HG03196 (cell line): ENCODE results near the gene COL4A2.
"Not testable (repeated sequence)": the region's sequence is repeated elsewhere in the genome, so short reads cannot be mapped to it uniquely, and the experiment has no call there.

Experiments used
- ATAC-seq: cut with Tn5 transposase; IDR thresholded peaks from one replicate; pipeline ENCODE4 v1.9.1; 2021; ENCODE audit not compliant: unreplicated experiment

COL4A2 gene

DNA sequence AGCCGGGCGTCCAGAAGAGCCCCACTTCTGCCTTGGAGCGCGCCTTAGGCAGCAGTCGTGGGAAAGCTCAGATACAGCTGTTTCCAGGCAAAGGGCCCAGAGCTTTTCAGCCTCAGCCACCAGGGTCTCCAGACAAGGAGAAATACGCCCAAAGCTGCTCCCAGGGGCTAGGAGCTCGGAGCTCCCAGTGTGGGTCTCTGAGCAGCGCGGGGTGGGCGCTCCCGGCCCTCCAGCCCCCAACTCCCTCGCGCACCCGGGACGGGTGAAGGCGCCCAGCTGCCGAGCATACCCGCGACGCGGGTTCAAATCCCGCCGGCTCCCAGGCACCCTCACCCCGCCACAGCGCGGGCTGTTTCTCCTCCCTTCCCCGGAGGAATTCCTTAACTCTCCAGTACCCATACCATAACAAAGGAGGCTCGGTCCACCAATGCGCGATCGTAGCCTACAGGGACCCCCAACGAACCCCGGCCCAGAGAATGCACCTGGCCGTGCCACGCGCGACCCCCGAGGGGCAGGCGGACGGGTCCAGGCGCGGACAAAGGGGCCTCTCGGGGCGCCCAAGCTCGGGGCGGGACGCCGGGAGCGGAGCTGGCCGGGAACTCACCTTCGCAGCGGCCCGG lies 634 bp upstream of the COL4A2 start:
- no peak for ATAC-seq

DNA sequence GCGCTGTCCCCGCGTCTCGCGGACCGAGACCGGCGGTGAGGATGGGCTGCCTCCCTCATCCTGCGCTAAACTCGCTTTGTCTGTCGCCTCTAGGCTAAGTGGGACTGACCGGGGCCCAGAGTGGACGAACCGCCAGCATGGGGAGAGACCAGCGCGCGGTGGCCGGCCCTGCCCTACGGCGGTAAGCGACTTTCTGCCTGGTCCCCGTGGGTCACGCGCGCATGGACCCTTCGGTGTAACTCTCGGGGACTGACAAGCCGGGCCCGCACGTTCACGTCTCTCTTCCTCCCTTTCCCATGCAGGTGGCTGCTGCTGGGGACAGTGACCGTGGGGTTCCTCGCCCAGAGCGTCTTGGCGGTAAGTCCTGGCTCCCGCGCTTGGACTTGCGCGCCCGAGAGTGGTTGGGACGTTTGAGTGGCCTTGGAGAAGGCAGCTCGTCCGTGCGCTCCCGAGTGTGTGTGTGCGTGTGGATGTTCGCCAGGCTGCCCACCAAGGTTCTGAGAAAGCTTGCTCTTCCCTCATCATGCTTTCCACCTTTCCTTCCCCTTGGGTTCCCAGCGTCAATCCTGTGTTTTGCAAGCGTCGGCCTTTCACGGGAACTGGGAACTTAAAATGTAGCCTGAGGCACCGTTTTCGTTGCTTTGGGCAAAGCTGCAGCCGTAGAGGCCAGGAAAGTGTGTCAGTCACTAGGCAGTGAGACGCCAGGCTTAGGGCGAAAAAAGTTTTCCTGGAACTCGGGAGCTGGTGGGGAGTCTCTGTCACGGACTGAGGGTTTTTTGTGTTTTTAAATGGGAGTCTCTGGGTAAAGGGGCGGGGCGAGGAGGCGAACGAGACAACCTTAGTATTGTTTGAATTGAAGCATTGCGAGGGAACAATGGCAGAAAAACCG lies 927 bp downstream of the COL4A2 start:
- ATAC-seq: no peak

DNA sequence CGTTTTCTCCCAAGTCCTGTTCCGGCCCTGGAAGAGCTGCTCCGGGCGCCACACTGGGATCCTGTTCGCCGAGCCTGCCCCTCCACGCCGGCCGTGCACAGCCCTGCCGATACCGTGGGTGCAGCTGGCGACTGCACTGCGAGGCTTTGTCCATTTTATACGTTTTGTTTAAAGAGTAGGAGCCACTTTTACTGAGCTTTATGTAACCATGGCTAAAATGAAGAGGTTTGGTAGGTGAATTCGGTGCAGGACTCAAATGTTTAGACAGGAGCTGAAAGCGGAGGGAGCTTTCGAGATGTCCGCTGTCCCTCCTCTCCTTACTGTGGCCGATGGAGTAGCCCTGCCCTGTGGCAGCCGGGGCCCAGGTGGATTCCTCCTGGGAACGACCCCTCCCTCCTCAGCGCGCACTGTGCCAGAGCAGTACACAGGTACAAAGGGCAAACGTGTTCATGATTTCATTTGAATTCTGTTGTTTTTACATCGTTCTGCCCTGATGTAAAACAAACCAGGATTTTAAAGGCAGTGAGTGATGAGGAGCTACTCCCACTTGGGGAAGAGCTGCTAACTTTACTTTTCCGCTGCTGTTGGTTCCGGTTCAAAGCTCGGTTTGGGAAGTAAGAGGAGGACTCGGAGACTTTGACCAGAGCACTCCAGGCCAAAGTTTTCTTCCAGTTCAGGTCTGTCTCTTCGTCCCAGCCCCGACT lies 1.7 kb downstream of the COL4A2 start:
- no peak for ATAC-seq

DNA sequence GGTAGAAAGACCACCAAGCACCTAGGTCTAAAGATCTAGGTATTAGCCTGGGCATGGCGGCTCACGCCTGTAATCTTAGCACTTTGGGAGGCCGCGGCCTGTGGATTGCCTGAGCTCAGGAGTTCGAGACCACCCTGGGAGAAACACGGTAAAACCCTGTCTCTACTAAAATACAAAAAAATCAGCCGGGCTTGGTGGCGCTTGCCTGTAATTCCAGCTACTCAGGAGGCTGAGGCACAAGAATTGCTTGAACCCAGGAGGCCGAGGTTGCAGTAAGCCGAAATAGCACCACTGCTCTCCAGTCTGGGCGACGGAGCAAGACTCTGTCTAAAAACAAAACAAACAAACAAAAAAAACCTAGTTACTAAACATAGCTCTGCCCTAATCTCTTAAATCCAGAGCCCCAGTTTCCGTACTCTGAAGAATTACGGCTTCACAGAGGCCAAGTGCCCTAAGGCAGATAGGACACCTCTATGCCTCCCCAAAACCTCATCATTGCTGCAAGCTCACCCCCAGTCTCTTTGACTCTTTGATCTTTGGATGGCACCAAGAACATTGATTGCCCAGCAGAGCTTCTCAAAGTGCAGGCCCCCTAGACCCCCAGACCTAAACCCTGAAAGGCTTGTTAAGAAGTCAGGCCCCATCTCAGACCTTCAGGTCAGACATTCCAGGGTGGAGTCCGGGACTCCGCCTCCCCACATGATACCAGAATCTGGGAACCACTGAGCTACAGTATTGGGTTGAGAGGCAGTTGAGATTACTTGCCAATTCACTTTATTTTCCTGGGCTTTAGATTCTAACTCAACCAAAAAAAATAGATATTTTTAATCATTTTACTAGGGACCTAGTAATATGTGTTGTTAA lies 2.8 kb downstream of the COL4A2 start:
- ATAC-seq: no peak

DNA sequence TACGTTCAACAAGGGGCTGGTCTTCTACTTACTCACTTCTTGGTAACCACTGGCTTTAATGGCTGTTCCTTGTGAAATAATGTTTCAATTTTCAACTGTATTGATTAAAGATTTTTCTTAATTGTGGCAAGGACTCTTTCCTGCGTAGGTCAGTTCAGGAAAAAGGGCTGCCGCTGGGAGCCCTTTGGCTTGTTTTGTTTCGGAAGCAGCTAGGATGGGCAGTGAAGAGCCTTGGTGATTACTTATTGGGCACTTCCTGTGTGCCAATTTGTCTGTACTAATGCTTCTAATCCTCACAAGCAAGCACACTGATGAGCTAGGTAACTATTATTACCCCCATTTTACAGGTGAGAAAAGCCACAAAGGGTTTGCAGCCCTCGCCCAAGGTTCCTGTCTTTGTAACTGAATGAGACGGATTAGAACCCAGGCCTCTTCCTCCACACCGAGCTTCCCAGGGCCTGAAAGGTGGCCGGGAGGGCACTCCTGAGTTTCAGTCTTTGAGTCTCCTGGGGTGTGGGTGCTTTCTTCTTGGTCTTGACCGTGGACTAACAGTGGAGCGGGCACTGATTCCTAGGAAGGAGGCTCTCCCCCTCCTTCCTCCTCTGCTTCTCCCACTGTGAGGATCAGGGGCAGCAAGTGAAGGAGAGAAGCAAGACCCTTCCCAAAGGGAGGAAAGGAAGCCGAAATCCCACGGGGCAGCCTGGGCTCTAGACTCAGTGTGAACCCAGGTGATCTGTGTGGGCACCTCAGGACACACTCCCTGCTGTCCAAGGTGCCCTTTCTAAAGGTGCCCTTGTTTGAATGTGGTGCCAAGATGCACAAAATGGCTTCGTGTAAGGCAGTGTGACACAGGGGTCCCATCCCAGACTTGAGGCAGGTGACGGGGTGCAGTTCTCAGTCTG lies 3.7 kb downstream of the COL4A2 start:
- ATAC-seq: no peak

DNA sequence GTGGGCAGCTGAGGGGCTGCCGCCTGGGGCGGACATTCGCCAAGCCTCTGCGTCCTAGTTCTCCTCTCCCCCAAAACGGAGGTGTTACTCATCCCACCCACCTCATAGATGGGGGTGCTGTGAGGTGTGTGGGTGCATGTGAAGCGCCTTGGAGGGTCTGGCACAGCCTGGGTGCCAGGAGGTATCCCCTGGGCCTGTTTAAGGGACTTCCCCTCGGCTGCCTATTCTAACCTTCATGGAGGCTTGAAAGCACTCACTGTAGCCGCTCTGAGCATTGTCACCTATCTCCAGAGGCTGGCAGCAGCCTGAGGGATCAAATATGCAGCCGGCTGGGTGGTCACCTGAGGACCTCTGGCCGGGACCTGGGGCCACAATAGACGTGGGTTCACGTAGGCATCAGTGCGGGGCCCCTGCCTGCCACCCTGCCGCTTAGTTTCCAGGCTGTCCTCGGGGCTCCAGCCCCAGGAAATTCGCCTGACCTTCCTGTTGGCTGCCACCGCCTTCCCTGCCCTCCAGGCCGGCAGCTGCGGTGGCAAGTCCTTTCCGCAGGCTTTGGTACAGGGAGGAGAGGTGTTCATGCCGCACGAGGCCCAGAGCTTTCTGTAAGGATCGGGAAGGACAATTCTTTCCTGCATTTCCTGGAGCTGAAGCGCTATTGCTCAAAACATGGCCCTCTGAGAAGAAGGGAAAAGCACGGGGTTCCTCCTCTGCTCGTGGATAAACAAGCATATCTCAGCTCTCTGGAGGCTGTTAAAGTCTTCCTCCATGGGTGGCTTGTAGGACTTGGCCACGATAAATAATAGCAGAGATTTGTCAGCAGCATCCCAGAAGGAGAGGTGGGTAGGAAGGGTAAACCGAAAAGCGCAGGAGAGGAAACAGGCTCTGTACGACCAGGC lies 4.6 kb downstream of the COL4A2 start:
- ATAC-seq: no peak

DNA sequence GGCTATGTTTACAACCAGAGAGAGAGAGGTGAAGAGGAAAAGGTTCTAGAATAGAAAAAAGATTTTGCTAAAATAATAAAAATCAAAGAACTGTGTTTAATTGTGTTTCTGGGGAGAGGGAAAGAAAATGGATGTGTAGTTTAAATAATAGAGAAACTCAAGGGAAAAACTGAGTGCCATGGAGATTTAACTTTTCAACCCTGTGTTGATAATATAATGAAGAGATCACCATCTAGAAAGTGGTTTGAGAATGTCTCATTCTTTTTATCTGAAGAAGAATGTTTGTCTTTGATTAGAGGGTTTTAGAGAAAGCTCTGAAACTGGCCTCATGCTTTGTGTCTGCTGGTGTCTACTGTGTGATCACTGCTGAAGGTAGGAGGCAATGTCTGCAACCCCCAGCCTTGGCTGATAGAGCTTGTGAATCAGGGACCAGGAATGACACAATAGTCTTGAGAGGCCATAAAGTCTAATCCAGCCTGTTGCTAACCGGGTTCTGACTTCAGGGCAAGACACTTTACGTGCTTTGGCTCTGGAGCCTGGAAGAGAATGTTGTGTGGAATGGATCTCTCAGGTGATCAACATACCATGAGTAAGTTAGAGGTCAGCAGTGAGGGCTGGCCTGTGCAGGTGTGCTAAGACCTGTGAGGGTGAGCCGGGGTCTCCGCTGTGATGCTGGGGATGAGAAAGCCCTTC lies 5.4 kb downstream of the COL4A2 start:
- ATAC-seq: no peak

DNA sequence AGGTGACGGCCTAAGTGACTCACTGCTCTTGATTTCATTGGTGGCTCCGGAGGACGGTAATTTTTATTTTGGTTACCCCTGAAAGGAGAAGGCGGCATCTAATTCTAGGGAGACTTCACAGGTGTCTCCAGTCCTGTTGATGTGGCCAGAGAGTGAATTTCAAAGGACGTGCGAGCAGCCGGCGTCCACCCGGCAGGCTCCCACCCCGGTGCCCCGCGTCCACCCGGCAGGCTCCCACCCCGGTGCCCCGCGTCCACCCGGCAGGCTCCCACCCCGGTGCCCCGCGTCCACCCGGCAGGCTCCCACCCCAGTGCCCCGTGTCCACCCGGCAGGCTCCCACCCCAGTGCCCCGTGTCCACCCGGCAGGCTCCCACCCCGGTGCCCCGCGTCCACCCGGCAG lies 6.2 kb downstream of the COL4A2 start:
- not testable (repeated sequence) for ATAC-seq

DNA sequence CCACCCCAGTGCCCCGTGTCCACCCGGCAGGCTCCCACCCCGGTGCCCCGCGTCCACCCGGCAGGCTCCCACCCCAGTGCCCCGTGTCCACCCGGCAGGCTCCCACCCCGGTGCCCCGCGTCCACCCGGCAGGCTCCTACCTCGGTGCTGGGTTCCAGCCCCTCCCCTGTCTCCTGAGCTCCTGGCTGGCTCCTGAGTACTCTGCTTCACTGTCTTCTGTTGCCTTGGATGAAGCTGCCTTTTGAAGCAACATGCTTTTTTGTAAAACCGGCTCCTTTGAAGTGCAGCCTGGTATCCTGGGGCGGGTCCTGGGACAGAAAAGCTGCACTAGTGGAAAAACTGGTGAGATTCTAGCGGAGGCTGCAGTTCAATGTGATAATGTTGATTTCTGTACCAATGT lies 6.6 kb downstream of the COL4A2 start:
- ATAC-seq: not testable (repeated sequence)

DNA sequence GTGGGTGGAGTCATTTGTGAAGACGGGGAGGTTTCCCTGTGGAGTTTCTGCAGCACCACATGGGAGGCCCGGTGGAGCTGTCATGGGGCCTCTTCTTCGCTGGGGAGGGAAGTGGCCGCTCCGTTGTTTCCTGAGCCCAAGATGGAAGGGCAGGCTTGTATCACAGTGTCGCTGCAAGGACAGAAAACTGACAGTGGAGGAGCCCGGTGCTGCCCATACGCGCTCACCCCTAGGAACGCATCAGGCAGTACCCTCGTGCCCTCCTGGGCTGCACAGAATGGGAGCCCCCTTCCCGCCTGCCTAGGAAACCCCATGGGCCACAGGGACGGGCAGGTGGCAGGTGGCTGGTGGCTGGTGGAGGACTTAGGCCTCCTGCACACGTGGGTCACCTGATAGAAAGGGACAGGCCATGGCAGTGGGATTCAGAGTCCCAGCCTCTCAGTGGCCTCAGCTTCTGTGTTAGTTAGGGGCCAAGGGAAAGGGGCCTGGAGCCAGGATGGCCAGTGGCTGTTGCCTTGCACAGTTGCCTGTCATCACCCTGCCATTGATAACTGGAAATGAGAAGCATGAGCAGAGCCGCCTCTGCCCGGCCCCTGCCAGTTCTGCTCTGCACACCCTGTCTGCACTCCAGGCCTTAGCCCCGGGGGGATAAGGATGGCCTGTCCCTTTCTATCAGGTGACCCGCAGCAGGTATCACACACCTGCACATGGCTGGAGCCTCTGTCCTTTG lies 7.6 kb downstream of the COL4A2 start:
- no peak for ATAC-seq

DNA sequence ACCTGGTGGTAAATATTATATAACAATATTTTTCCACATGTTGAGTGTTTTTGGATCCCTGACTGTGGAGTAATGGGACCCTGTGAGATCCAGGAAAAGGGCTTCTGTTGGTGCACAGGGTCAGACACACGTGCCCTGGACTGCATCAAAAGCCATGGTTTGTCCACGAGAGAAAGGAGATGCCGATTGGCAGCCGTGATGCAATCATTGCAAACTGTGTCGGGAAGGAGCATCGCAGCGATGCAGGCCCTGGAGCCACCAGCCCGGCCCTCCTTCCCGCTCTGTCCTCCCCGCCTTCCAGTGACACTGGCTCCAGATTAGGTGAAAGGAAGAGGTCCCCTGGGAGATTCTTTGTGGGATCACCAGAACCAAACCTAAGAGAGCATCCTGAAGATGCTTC lies 9.1 kb downstream of the COL4A2 start:
- ATAC-seq: no peak

DNA sequence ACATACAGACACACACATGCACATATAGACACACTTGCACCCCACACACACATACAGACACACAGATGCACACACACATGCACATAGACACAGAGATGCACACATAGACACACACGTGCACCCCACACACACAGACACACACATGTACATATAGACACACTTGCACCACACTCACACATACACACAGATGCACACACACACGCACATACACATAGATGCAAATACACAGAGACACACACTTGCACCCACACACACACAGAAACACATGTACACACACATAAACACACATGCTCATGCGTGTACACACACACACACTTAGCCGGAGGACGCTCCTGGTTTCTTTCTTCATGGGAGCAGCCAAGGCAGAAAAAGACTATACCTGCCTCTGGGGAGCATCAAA lies 10.0 kb downstream of the COL4A2 start:
- no peak for ATAC-seq

DNA sequence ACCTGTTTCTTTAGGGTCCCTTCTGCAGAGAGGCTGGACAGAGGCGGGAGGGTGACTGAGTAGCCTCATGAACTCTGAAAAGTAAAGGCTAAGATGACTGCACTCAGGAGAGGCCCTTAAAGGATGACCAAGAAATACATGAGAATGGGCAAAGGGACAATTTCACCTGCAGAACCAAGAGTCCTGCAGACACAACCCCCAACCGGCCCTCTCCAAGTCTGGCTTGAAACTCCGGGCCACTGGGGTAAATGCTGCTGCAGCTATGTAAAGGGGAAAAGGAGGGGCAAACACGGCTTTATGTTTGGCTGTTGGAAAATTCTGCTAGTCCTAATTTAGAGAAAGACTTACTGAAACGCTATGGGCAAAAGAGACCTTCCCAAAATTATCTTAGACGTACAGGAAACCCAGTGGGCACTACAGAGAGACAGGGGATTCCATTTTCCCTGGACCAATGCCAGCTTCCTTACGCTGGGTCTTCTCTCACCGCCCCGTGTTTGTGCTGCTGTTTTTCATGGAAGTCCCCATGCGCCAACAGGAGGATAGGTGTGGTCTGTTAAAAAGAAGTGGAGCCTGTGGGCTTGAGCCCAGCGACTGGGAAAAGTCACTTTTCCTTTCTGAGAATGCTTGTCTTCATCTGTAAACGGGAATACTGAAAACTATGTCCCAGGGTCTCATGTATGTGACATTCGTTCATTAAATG lies 10.6 kb downstream of the COL4A2 start:
- no peak for ATAC-seq

DNA sequence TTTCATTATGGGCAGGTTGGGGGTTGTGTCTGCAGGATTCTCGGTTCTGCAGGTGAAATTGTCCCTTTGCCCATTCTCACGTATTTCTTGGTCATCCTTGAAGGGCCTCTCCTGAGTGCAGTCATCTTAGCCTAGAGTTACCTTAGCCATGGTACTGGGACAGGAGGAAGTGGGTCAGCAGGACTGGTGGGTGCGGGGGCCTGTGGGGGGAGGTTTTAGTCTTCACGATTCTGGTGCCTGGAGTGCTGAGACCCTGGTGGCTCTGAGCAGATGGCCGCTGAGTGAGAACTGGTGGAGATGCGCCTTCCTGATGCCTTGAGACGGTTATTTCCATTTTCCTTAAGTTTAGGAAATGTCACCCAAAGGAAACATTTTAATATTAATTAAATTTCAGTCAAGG lies 11.8 kb downstream of the COL4A2 start:
- no peak for ATAC-seq

DNA sequence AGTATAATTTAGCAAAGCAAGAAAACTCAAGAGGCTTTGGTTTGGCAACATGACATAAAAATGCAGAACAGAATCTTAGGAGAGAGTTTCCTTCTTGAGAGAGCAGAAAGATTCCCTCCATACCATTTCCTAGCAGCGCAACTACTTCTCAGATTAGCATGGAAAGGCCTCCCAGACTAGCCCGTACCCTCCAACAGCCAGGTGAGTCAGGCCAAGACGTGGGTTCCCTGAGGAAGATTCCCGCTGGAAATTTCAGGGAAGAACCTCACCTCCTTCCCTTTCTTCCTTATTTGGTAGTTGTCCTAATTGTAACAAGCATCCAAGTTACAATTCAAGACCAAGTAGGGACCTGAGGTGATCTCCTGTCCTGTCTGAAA lies 12.3 kb downstream of the COL4A2 start:
- ATAC-seq: no peak

DNA sequence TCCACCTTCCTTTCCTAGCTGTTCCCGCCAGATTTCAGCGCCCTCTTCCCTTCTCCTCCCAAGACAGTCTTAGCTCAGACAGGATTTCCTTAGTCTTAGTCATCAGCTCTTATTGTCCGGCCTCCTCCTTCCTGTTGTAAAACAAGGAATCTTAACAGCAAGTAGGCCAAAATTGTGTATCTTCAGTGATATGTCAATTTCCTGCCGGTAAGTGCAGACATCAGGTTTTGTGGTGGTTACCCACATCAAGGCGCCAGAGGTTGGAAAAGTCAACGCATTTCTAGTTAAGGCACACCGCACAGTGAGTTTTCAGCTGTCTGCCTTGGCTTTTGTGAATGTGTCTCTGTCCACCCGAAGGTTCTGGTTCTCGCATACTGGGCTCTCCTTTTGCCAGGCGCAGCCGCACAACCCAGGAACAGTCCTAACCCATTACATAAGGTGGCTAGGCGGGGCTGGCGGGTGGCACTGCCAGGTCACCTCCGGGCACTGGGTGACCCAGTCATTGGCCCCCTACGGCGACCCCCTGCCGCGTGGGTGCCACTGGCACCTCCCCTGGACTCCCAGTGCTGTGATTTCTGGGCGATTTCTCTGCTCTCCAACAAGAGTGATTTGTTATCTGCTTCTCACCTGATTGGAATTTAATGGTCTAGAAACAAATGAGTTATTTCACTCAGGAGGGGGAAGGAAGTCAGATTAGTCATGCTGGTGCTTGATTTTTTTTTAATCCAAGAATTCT lies 12.9 kb downstream of the COL4A2 start:
- no peak for ATAC-seq

DNA sequence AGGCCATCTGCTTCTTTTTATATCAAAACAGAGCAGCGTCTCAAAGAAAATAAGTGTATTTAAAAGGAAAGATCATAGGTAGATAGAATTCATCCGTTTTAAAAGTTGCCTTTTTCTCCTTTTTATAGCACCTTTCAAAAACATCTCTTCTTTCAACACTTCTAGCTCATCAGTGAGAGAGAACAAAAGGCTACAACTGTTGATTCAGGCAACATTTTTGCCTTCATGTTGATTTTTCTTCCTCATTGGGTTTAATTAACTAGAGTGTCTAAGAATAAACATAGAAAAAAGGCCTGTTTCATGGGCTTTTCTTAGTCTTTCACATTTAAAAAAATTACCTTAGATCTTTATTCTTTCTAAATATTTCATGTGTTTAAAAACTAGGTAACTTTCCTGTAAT lies 13.6 kb downstream of the COL4A2 start:
- no peak for ATAC-seq
